Endothelial cell of umbilical vein (primary cell): ENCODE results near the gene SIRT4. TPM values are rescaled to one million over a fixed set of nuclear protein-coding genes. Genes with fewer than 3 reads are reported as not detected.

Experiments used
- BruUV-seq: library from RNA; stranded (reverse); fragments of 400-500 nt; replicated peaks from 2 replicates; lab custom pipeline; 2021; lab: Mats Ljungman, UMichigan
- CTCF ChIA-PET: fragments of 300-600, 350-600 bp; sonication (Branson Sonifier 250); formaldehyde crosslinking; loops from one replicate; lab custom pipeline; 2021; ENCODE audit warnings: antibody characterized with exemption, inconsistent platforms; lab: Charles Lee
- POLR2A ChIA-PET: fragments of 300-600, 350-600 bp; sonication (Branson Sonifier 250); formaldehyde crosslinking; loops from one replicate; lab custom pipeline; 2021; ENCODE audit warnings: antibody characterized with exemption, inconsistent platforms; lab: Charles Lee
- DNase-seq: peaks from one replicate; pipeline ENCODE4 v3.0.0-alpha.2; 2011; ENCODE audit warnings: low read depth, low spot score
- FAIRE-seq: peaks from 2 replicates; lab custom pipeline; 2011; peaks lifted over from hg19 to GRCh38; lab: Jason Lieb, UNC
- H2AFZ ChIP-seq: 2 replicates; pipeline ENCODE4 v1.6.0; 2012; ENCODE audit warnings: low read depth, low read length, control low read depth, inconsistent platforms
- H3K27ac ChIP-seq: 2 replicates; pipeline ENCODE4 v1.5.1; 2011; ENCODE audit warnings: low read depth, mild to moderate bottlenecking, control low read depth, low read length, moderate library complexity; ENCODE audit not compliant: insufficient read depth
- H3K27me3 ChIP-seq, 2 experiments: 2 replicates each; pipeline versions ENCODE4 v1.6.0 to v1.6.1; 2011; ENCODE audit warnings: low read length in 2 of 2, mixed read lengths in 1 of 2; ENCODE audit not compliant: control insufficient read depth in 2 of 2, insufficient read depth in 2 of 2
- H3K36me3 ChIP-seq, 2 experiments: 2 replicates in 1 of 2; 3 replicates in 1 of 2; pipeline ENCODE4 v1.5.1; 2011; ENCODE audit warnings: low read length in 2 of 2, mild to moderate bottlenecking in 1 of 2, moderate library complexity in 1 of 2; ENCODE audit not compliant: control insufficient read depth in 2 of 2, insufficient read depth in 2 of 2; ENCODE audit errors: extremely low read depth in 1 of 2
- H3K4me1 ChIP-seq: 3 replicates; pipeline ENCODE4 v1.5.1; 2011; ENCODE audit warnings: mild to moderate bottlenecking, low read length; ENCODE audit not compliant: control insufficient read depth, insufficient read depth; ENCODE audit errors: extremely low read depth
- H3K4me2 ChIP-seq: 2 replicates; pipeline ENCODE4 v1.6.1; 2011; ENCODE audit warnings: low read length, control low read depth, mixed read lengths; ENCODE audit not compliant: insufficient read depth
- H3K4me3 ChIP-seq, 3 experiments: fragments of 200-600 bp in 1 of 3; sonication (generic), shearing (Covaris generic) in 1 of 3; replicated peaks in 1 of 3; 2 replicates each; pipeline ENCODE4 v1.5.1; 2011 to 2016; ENCODE audit warnings: control low read depth in 3 of 3, low read length in 3 of 3, mild to moderate bottlenecking in 2 of 3, inconsistent platforms in 1 of 3, low read depth in 1 of 3, moderate library complexity in 1 of 3; ENCODE audit not compliant: insufficient read depth in 1 of 3
- H3K79me2 ChIP-seq: 2 replicates; pipeline ENCODE4 v1.6.0; 2012; ENCODE audit warnings: low read length, inconsistent platforms; ENCODE audit not compliant: control insufficient read depth, insufficient read depth
- H3K9ac ChIP-seq: replicated peaks from 2 replicates; pipeline ENCODE3; 2011; ENCODE audit warnings: low read length, control low read depth; ENCODE audit not compliant: insufficient read depth; ENCODE audit errors: extremely low read depth
- H3K9me1 ChIP-seq: replicated peaks from 3 replicates; pipeline ENCODE4 v1.6.0; 2011; ENCODE audit warnings: mild to moderate bottlenecking, low read length; ENCODE audit not compliant: control insufficient read depth, insufficient read depth; ENCODE audit errors: extremely low read depth
- H3K9me3 ChIP-seq: replicated peaks from 2 replicates; pipeline ENCODE4 v1.5.1; 2012; ENCODE audit warnings: low read length, inconsistent platforms; ENCODE audit not compliant: control insufficient read depth, insufficient read depth
- H4K20me1 ChIP-seq: replicated peaks from 2 replicates; pipeline ENCODE3; 2011; ENCODE audit warnings: mild to moderate bottlenecking, low read length; ENCODE audit not compliant: control insufficient read depth, insufficient read depth; ENCODE audit errors: extremely low read depth
- EZH2 ChIP-seq: IDR thresholded peaks from 2 replicates; pipeline ENCODE4 v1.6.1; 2012; ENCODE audit warnings: borderline replicate concordance, low read depth, mild to moderate bottlenecking, moderate library complexity, low read length, inconsistent platforms; ENCODE audit not compliant: severe bottlenecking
- FOS ChIP-seq: IDR thresholded peaks from 2 replicates; pipeline ENCODE4 v1.6.1; 2011; ENCODE audit warnings: mild to moderate bottlenecking, low read length, moderate library complexity, borderline replicate concordance; ENCODE audit not compliant: insufficient read depth
- GATA2 ChIP-seq: IDR thresholded peaks from 2 replicates; pipeline ENCODE4 v1.7.0; 2011; ENCODE audit warnings: low read depth, mild to moderate bottlenecking, moderate library complexity, mixed read lengths, low read length; ENCODE audit not compliant: insufficient read length, insufficient read depth
- JUN ChIP-seq: IDR thresholded peaks from 2 replicates; pipeline ENCODE4 v1.6.1; 2011; ENCODE audit warnings: borderline replicate concordance, low read depth; ENCODE audit not compliant: insufficient read length, insufficient read depth
- MYC ChIP-seq: IDR thresholded peaks from one replicate; pipeline ENCODE4 v1.6.1; 2011; ENCODE audit warnings: mild to moderate bottlenecking, low read depth, low read length
- POLR2A ChIP-seq: IDR thresholded peaks from 2 replicates; pipeline ENCODE4 v1.6.1; 2012; ENCODE audit warnings: low read depth, mild to moderate bottlenecking, control low read depth, low read length
- POLR2AphosphoS5 ChIP-seq: IDR thresholded peaks from 2 replicates; pipeline ENCODE4 v1.6.1; 2012; ENCODE audit warnings: low read depth, mild to moderate bottlenecking, control low read depth, low read length, moderate library complexity; ENCODE audit not compliant: insufficient read depth
- dilution Hi-C: fragments of 300-500 bp; cut with MboI; formaldehyde crosslinking; loops from one replicate; pipeline ENCODE4 v1.15.0; 2019; ENCODE audit warnings: low sequenced_read_pairs; ENCODE audit not compliant: extremely low pct_ligation_motif_present
- intact Hi-C: fragments of 100-400 bp; cut with micrococcal nuclease; formaldehyde crosslinking; loops from one replicate; pipeline ENCODE4 v1.10.0; 2022
- polyA plus RNA-seq, 4 experiments: library from polyadenylated mRNA; depleted of rRNA in 3 of 4; stranded (reverse) in 3 of 4; unstranded in 1 of 4; fragments of >200 nt; gene quantifications; 2 replicates each; pipeline versions ENCODE4 v1.2.1 to v1.2.3, GENCODE V29; 2011 to 2012; ENCODE audit warnings: missing spikeins in 1 of 4
- total RNA-seq: library from RNA; stranded (reverse); gene quantifications from 2 replicates; pipeline ENCODE4 v1.2.3, GENCODE V29; 2021
- TF ChIP-seq, protein P1 (sequence below): IDR thresholded peaks from 2 replicates; pipeline ENCODE4 v1.6.1; 2011; ENCODE audit not compliant: insufficient read depth, insufficient read length
- TF ChIP-seq, protein P2 (sequence below), 2 donors: IDR thresholded peaks; 1 replicate in 1 of 2; 2 replicates in 1 of 2; pipeline ENCODE4 v1.5.1; 2011; ENCODE audit warnings: low read length in 2 of 2, mild to moderate bottlenecking in 2 of 2, moderate library complexity in 2 of 2, control low read depth in 1 of 2, inconsistent platforms in 1 of 2, low read depth in 1 of 2; ENCODE audit not compliant: insufficient read depth in 1 of 2; ENCODE audit errors: extremely low read depth in 1 of 2

Gene SIRT4
- total and polyA plus RNA-seq, 2 donors (not counting 3 experiments of a cell fraction or from before 2014, with no cell fraction given) = 0.79 to 1.2 TPM

DNA sequence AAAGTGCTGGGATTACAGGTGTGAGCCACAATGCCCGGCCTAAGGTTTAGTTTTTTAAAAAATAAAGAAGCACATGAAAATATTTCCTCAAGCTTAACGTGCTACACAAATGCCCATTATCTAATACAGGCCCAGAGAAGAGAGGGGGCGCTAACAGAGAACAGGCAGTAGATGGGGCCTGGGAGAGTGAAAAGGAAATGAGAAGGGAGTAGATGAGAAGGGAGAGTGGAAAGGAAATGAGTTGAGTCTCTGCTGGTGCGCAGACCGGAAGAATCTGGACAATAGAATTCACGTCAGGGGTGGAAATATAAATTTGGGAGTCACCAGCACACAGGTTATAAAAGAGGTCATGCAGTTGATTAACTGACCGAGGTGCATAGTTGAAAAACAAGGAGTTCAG lies 47.3 kb upstream of the SIRT4 start:
- Histone ChIP-seq H3K9me1 (no peaks in the 10 kb centered on the region), H4K20me1 (no peaks in the 10 kb centered on the region), H3K27me3 (no peaks in the 10 kb centered on the region), H3K9ac (peak overlapping the region; percentile 58), H3K36me3 (peaks cover 0 to 4% of the 10 kb centered on the region in 2 experiments), H3K4me3 (no peak overlapping the region), H3K79me2 (peaks cover 88% of the 10 kb centered on the region), H3K4me1 (peaks cover 66% of the 10 kb centered on the region), H3K4me2 (peak overlapping the region; percentile 73), H3K27ac (peak overlapping the region; percentile 96), H3K9me3 (no peaks in the 10 kb centered on the region), H2AFZ (no peak overlapping the region)
- intact Hi-C loops (no loop called here), dilution Hi-C loops (no loop called here)
- DNase-seq (peak; percentile 90), FAIRE-seq (peak; percentile 87)
- BruUV-seq = no TSS peak
- TF ChIP-seq, protein P1, sequence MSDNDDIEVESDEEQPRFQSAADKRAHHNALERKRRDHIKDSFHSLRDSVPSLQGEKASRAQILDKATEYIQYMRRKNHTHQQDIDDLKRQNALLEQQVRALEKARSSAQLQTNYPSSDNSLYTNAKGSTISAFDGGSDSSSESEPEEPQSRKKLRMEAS = no peak
- TF ChIP-seq, protein P2, sequence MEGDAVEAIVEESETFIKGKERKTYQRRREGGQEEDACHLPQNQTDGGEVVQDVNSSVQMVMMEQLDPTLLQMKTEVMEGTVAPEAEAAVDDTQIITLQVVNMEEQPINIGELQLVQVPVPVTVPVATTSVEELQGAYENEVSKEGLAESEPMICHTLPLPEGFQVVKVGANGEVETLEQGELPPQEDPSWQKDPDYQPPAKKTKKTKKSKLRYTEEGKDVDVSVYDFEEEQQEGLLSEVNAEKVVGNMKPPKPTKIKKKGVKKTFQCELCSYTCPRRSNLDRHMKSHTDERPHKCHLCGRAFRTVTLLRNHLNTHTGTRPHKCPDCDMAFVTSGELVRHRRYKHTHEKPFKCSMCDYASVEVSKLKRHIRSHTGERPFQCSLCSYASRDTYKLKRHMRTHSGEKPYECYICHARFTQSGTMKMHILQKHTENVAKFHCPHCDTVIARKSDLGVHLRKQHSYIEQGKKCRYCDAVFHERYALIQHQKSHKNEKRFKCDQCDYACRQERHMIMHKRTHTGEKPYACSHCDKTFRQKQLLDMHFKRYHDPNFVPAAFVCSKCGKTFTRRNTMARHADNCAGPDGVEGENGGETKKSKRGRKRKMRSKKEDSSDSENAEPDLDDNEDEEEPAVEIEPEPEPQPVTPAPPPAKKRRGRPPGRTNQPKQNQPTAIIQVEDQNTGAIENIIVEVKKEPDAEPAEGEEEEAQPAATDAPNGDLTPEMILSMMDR (IDR thresholded peaks at IDR 0.05; ENCODE audit: extremely low read depth in 1 of 2, insufficient read depth in 1 of 2, low read depth in 1 of 2, low read length in 2 of 2) = peak; percentile 51 to 59
- TF ChIP-seq POLR2A (peak; percentile 19), EZH2 (no peak), JUN (peak; percentile 73), GATA2 (no peak), MYC (no peak), POLR2AphosphoS5 (no peak), FOS (peak; percentile 70)
- ChIA-PET CTCF (interaction anchor here (1.3 to 33.5 kb wide), 4 partner anchors 3 to 53 kb away, joined by 7 to 1402 read pairs (median 906); partner anchors contain the start of genes PXN and RPLP0), POLR2A (interaction anchor here (1.4 to 4.0 kb wide), 5 partner anchors 16 to 54 kb away, joined by 10 to 59 read pairs (median 15); partner anchors contain the start of genes RNU4-1, RNU4-2 and RPLP0)
